DMS 273 treated with DMSO at 0.1 percent for 48 hours (cell line): ENCODE results near the gene CBL.
"Not testable (repeated sequence)": the region's sequence is repeated elsewhere in the genome, so short reads cannot be mapped to it uniquely, and the experiment has no call there.

Experiments used
- DNase-seq: peaks from one replicate; lab custom pipeline; 2025; lab: John Stamatoyannopoulos, UW

CBL gene

GRCh38 chr11:119205574-119206510, at the start of gene CBL:
TSS of gene CBL (plus strand) at chr11:119206339. CDS start at chr11:119206418, 79 bp downstream.
- peak; percentile 61 for DNase-seq

GRCh38 chr11:119156496-119156895, 49.6 kb upstream of the CBL start:
- no peak for DNase-seq

GRCh38 chr11:119157063-119157462, 49.1 kb upstream of the CBL start:
- DNase-seq = no peak

GRCh38 chr11:119158467-119158866, 47.7 kb upstream of the CBL start:
- no peak for DNase-seq

- DNase-seq = no peak
Measured at GRCh38 chr11:119160151-119160550, 46.0 kb upstream of the CBL start.

- no peak for DNase-seq
Measured at GRCh38 chr11:119161871-119162270, 44.3 kb upstream of the CBL start.

- DNase-seq = no peak
Measured at GRCh38 chr11:119166368-119167076, 39.6 kb upstream of the CBL start.

GRCh38 chr11:119167077-119167458, 39.1 kb upstream of the CBL start:
- not testable (repeated sequence) for DNase-seq

- no peak for DNase-seq
Measured at GRCh38 chr11:119167933-119168332, 38.2 kb upstream of the CBL start.

GRCh38 chr11:119168471-119169281, 37.5 kb upstream of the CBL start, which contains the start of gene NLRX1:
TSS of gene NLRX1 (plus strand) at chr11:119168725. CDS start at chr11:119171404, 2,679 bp downstream.
- peak; percentile 17 for DNase-seq

GRCh38 chr11:119169282-119169719, 36.8 kb upstream of the CBL start:
- no peak for DNase-seq

- no peak for DNase-seq
Measured at GRCh38 chr11:119172513-119172912, 33.6 kb upstream of the CBL start.

- no peak for DNase-seq
Measured at GRCh38 chr11:119173453-119173852, 32.7 kb upstream of the CBL start.

GRCh38 chr11:119175493-119176077, 30.6 kb upstream of the CBL start:
- no peak for DNase-seq

GRCh38 chr11:119178166-119178680, 27.9 kb upstream of the CBL start:
- no peak for DNase-seq

- no peak for DNase-seq
Measured at GRCh38 chr11:119179342-119179741, 26.8 kb upstream of the CBL start.

GRCh38 chr11:119179983-119180382, 26.2 kb upstream of the CBL start:
- no peak for DNase-seq

GRCh38 chr11:119180729-119181676, 25.1 kb upstream of the CBL start:
- no peak for DNase-seq

GRCh38 chr11:119181677-119182412, 24.3 kb upstream of the CBL start:
- DNase-seq = no peak

GRCh38 chr11:119184399-119184798, 21.7 kb upstream of the CBL start:
- DNase-seq = not testable (repeated sequence)
